Measurements from ENCODE around the gene LAMA2. TPM values are rescaled to one million over a fixed set of nuclear protein-coding genes. Genes with fewer than 3 reads are reported as not detected.

Gene LAMA2
- total RNA-seq, 4 donors from 2014 or later, result 203 to 339 (median 275) TPM

- DNase-seq (ENCODE audit: low spot score in 2 of 2), result no peak
- H3K4me3 ChIP-seq, result no peak overlapping the region
- no peaks in the 10 kb centered on the region for H3K9me3 ChIP-seq
- WGBS, 2 donors, result 64 to 66% methylated on average over 1 of the region's 1 CpG
- H3K4me1 ChIP-seq, result peaks cover 0 to 42% (median 0%) of the 10 kb centered on the region in 4 donors
- no peak overlapping the region for H3K27ac ChIP-seq
- no peaks in the 10 kb centered on the region for H3K36me3 ChIP-seq
- no peaks in the 10 kb centered on the region for H3K27me3 ChIP-seq
- TF ChIP-seq EP300 (IDR thresholded peaks at IDR 0.05) (no peak), POLR2A (IDR thresholded peaks at IDR 0.05) (no peak)
- TF ChIP-seq, protein P1, sequence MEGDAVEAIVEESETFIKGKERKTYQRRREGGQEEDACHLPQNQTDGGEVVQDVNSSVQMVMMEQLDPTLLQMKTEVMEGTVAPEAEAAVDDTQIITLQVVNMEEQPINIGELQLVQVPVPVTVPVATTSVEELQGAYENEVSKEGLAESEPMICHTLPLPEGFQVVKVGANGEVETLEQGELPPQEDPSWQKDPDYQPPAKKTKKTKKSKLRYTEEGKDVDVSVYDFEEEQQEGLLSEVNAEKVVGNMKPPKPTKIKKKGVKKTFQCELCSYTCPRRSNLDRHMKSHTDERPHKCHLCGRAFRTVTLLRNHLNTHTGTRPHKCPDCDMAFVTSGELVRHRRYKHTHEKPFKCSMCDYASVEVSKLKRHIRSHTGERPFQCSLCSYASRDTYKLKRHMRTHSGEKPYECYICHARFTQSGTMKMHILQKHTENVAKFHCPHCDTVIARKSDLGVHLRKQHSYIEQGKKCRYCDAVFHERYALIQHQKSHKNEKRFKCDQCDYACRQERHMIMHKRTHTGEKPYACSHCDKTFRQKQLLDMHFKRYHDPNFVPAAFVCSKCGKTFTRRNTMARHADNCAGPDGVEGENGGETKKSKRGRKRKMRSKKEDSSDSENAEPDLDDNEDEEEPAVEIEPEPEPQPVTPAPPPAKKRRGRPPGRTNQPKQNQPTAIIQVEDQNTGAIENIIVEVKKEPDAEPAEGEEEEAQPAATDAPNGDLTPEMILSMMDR (IDR thresholded peaks at IDR 0.05), result no peak
Measured at GRCh38 chr6:128954308-128955043, 71.5 kb downstream of the LAMA2 start.

GRCh38 chr6:128963561-128963960, 80.6 kb downstream of the LAMA2 start:
- no peak for DNase-seq (ENCODE audit: low spot score in 2 of 2)
- H3K36me3 ChIP-seq, result peaks cover 0 to 3% (median 0%) of the 10 kb centered on the region in 3 donors
- no peak for TF ChIP-seq EP300 (IDR thresholded peaks at IDR 0.05)
- TF ChIP-seq, protein P1 (IDR thresholded peaks at IDR 0.05), result no peak
- no peak for TF ChIP-seq POLR2A (IDR thresholded peaks at IDR 0.05)
- WGBS, 2 donors, result 35 to 43% methylated on average over 2 of the region's 2 CpGs
- H3K27ac ChIP-seq, result no peak overlapping the region
- peaks cover 0 to 20% (median 4%) of the 10 kb centered on the region in 4 donors for H3K4me1 ChIP-seq
- no peaks in the 10 kb centered on the region for H3K9me3 ChIP-seq
- H3K27me3 ChIP-seq, result no peaks in the 10 kb centered on the region
- no peak overlapping the region for H3K4me3 ChIP-seq

DNA sequence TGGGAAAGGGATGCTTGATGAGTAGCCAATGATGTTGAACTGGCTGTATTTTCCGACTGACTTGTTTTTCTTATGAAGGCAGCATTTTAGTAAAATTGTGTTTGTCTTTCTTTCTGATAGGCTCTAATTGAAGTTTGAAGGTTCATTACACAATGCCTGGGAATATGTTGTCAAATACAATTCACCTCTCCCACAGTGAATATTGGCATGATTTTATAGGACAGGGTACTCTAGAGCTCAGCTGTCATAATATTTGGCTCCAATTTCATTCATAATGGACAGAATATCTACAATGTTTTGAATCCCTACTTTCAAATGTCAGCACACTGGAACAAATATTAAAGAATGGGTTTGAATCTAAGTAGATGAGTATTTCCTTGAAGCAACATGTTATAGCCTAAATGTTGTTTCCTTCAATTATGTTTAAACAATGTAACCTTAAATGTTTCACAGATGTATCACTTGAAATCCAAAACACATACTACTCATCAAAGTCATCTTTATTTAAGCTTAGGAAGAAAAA, 81.4 kb downstream of the LAMA2 start:
- Histone ChIP-seq H3K27me3 (no peaks in the 10 kb centered on the region), H3K4me3 (no peak overlapping the region), H3K27ac (no peak overlapping the region), H3K4me1 (peaks cover 0 to 16% (median 4%) of the 10 kb centered on the region in 4 donors), H3K9me3 (no peaks in the 10 kb centered on the region), H3K36me3 (peaks cover 0 to 3% (median 0%) of the 10 kb centered on the region in 3 donors)
- no peak for DNase-seq (ENCODE audit: low spot score in 2 of 2)
- 51 to 63% methylated on average over 1 of the region's 1 CpG for WGBS, 2 donors
- TF ChIP-seq POLR2A (IDR thresholded peaks at IDR 0.05) (no peak), EP300 (IDR thresholded peaks at IDR 0.05) (no peak)
- TF ChIP-seq, protein P1 (IDR thresholded peaks at IDR 0.05), result no peak

- H3K9me3 ChIP-seq, result no peaks in the 10 kb centered on the region
- TF ChIP-seq POLR2A (IDR thresholded peaks at IDR 0.05) (no peak), EP300 (IDR thresholded peaks at IDR 0.05) (no peak)
- TF ChIP-seq, protein P1 (IDR thresholded peaks at IDR 0.05), result no peak
- DNase-seq (ENCODE audit: low spot score in 2 of 2), result no peak
- no peaks in the 10 kb centered on the region for H3K27me3 ChIP-seq
- H3K27ac ChIP-seq, result no peak overlapping the region
- no peak overlapping the region for H3K4me3 ChIP-seq
- H3K4me1 ChIP-seq, result peaks cover 0 to 18% (median 4%) of the 10 kb centered on the region in 4 donors
- H3K36me3 ChIP-seq, result peaks cover 0 to 3% (median 0%) of the 10 kb centered on the region in 3 donors
Measured at GRCh38 chr6:128964771-128965170, 81.8 kb downstream of the LAMA2 start.

DNA sequence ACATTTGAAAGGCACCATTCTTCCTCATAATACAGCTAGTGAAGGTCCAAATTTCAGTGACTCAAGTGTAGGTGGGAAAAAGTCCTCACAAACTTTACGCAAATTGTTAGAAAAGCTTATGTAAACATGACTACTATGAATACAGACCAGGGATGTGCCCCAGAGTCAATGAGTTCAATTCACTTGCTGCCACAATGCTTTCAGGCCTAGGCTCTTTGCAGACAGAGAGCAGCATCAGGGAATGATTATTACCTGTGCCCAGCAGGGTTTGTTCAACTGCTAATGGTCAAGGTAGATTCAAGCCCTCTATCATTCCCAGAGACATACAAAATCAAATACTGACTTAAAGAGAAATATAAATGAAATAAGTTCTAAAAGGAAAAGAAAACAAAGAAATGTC, 84.0 kb downstream of the LAMA2 start:
- peaks cover 0 to 27% (median 4%) of the 10 kb centered on the region in 4 donors for H3K4me1 ChIP-seq
- no peak overlapping the region for H3K27ac ChIP-seq
- WGBS, 2 donors, result 50 to 60% methylated on average over 1 of the region's 1 CpG
- no peaks in the 10 kb centered on the region for H3K36me3 ChIP-seq
- DNase-seq (ENCODE audit: low spot score in 2 of 2), result no peak
- no peaks in the 10 kb centered on the region for H3K27me3 ChIP-seq
- no peak overlapping the region for H3K4me3 ChIP-seq
- no peaks in the 10 kb centered on the region for H3K9me3 ChIP-seq
- no peak for TF ChIP-seq POLR2A (IDR thresholded peaks at IDR 0.05)
- TF ChIP-seq, protein P1 (IDR thresholded peaks at IDR 0.05), result no peak
- no peak for TF ChIP-seq EP300 (IDR thresholded peaks at IDR 0.05)
